Caco-2 (cell line): ENCODE data around the gene ATPAF1. TPM values are rescaled to one million over a fixed set of nuclear protein-coding genes. Genes with fewer than 3 reads are reported as not detected.

Experiments used
- BruUV-seq: library from RNA; stranded (reverse); fragments of 400-500 nt; replicated peaks from 2 replicates; lab custom pipeline; 2021; lab: Mats Ljungman, UMichigan
- CTCF ChIA-PET: fragments of 300-600 bp; sonication (Branson Sonifier 250); formaldehyde crosslinking; loops from one replicate; lab custom pipeline; 2022; ENCODE audit warnings: antibody characterized with exemption; lab: Charles Lee
- POLR2A ChIA-PET: fragments of 300-600 bp; sonication (Branson Sonifier 250); formaldehyde crosslinking; loops from one replicate; lab custom pipeline; 2022; ENCODE audit warnings: antibody characterized with exemption; lab: Charles Lee
- DNase-seq, 2 experiments: peaks; one replicate each; pipeline versions ENCODE4 v3.0.0 to v3.0.0-alpha.2; 2020 to 2022
- H3K27me3 ChIP-seq: replicated peaks from 2 replicates; pipeline ENCODE4 v1.6.0; 2011; ENCODE audit warnings: low read length; ENCODE audit not compliant: control insufficient read depth, insufficient read depth
- H3K36me3 ChIP-seq: 2 replicates; pipeline ENCODE4 v1.5.1; 2011; ENCODE audit warnings: low read length; ENCODE audit not compliant: control insufficient read depth, insufficient read depth
- H3K4me1 ChIP-seq: fragments of 250-450 bp; sonication (Bioruptor Pico); 2 replicates; pipeline ENCODE4 v1.5.1; 2020; ENCODE audit warnings: mild to moderate bottlenecking
- H3K4me3 ChIP-seq: 2 replicates; pipeline ENCODE4 v1.5.1; 2011; ENCODE audit warnings: low read depth, mild to moderate bottlenecking, control low read depth, low read length
- H3K9me3 ChIP-seq: fragments of 250-450 bp; sonication (Bioruptor Pico); 2 replicates; pipeline ENCODE4 v1.5.1; 2020; ENCODE audit warnings: mild to moderate bottlenecking, moderate library complexity
- H3K27ac Mint-ChIP-seq: one replicate; pipeline ENCODE4 v1.8.0; 2022; ENCODE audit warnings: mixed read lengths; ENCODE audit not compliant: unreplicated experiment
- H3K27me3 Mint-ChIP-seq: one replicate; pipeline ENCODE4 v1.8.0; 2022; ENCODE audit warnings: mixed read lengths; ENCODE audit not compliant: insufficient read depth, unreplicated experiment
- H3K36me3 Mint-ChIP-seq: one replicate; pipeline ENCODE4 v1.8.0; 2022; ENCODE audit warnings: mild to moderate bottlenecking, mixed read lengths; ENCODE audit not compliant: insufficient read depth, unreplicated experiment
- H3K4me1 Mint-ChIP-seq: one replicate; pipeline ENCODE4 v1.8.0; 2022; ENCODE audit warnings: low read depth, mixed read lengths; ENCODE audit not compliant: unreplicated experiment
- H3K4me3 Mint-ChIP-seq: one replicate; pipeline ENCODE4 v1.8.0; 2022; ENCODE audit warnings: mild to moderate bottlenecking, moderate library complexity, mixed read lengths; ENCODE audit not compliant: unreplicated experiment
- H3K9me3 Mint-ChIP-seq: one replicate; pipeline ENCODE4 v1.8.0; 2022; ENCODE audit warnings: mixed read lengths; ENCODE audit not compliant: unreplicated experiment
- CTCF ChIP-seq, 2 experiments: fragments of 200-600 bp in 1 of 2; IDR thresholded peaks; 1 replicate in 1 of 2; 2 replicates in 1 of 2; pipeline versions ENCODE4 v1.5.1 to v1.8.0; 2011 to 2022; ENCODE audit warnings: antibody characterized with exemption in 1 of 2, control low read depth in 1 of 2, inconsistent platforms in 1 of 2, low read depth in 1 of 2, low read length in 1 of 2, mild to moderate bottlenecking in 1 of 2, moderate library complexity in 1 of 2; ENCODE audit not compliant: insufficient read depth in 1 of 2, severe bottlenecking in 1 of 2, unreplicated experiment in 1 of 2
- intact Hi-C: fragments of 100-400 bp; cut with micrococcal nuclease; formaldehyde crosslinking; loops from one replicate; pipeline ENCODE4 v1.10.0; 2022; ENCODE audit not compliant: unreplicated experiment
- total RNA-seq: library from RNA; stranded (reverse); gene quantifications from 2 replicates; pipeline ENCODE4 v1.2.3, GENCODE V29; 2022

ATPAF1 gene
- total RNA-seq, 1 experiment from 2014 or later, result 31.7 TPM

GRCh38 chr1:46615735-46616134, 52.4 kb downstream of the ATPAF1 start:
- H3K27me3 ChIP-seq, result no peaks in the 10 kb centered on the region
- DNase-seq, result no peak
- H3K36me3 ChIP-seq, result no peaks in the 10 kb centered on the region
- H3K4me1 ChIP-seq, result no peaks in the 10 kb centered on the region; the same call in 1 of the 2 replicates
- H3K9me3 ChIP-seq, result no peaks in the 10 kb centered on the region
- Mint-ChIP-seq H3K36me3 (peaks cover 6% of the 10 kb centered on the region), H3K4me3 (peak overlapping the region; percentile 87), H3K4me1 (peaks cover 13% of the 10 kb centered on the region), H3K27ac (no peak overlapping the region), H3K9me3 (no peaks in the 10 kb centered on the region), H3K27me3 (no peaks in the 10 kb centered on the region)
- intact Hi-C loops, result no loop called here
- no TSS peak for BruUV-seq
- TF ChIP-seq CTCF (IDR thresholded peaks at IDR 0.05; ENCODE audit: insufficient read depth in 1 of 2, low read depth in 1 of 2, low read length in 1 of 2, severe bottlenecking in 1 of 2, unreplicated experiment in 1 of 2), result no peak
- POLR2A ChIA-PET, result interaction anchor here (2.3 kb wide), 1 partner anchor 12 kb away, joined by 18 read pairs; the partner anchor contains the start of gene MKNK1
- peak overlapping the region; percentile 84 for H3K4me3 ChIP-seq
- CTCF ChIA-PET, result no interaction called here

- TF ChIP-seq CTCF (IDR thresholded peaks at IDR 0.05; ENCODE audit: insufficient read depth in 1 of 2, low read depth in 1 of 2, low read length in 1 of 2, severe bottlenecking in 1 of 2, unreplicated experiment in 1 of 2), result no peak
- H3K4me1 ChIP-seq, result no peaks in the 10 kb centered on the region; the same call in 1 of the 2 replicates
- no peaks in the 10 kb centered on the region for H3K9me3 ChIP-seq
- H3K36me3 ChIP-seq, result no peaks in the 10 kb centered on the region
- CTCF ChIA-PET, result no interaction called here
- BruUV-seq, result no TSS peak
- no peak overlapping the region for H3K4me3 Mint-ChIP-seq
- no peaks in the 10 kb centered on the region for H3K9me3 Mint-ChIP-seq
- peaks cover 6% of the 10 kb centered on the region for H3K36me3 Mint-ChIP-seq
- no peaks in the 10 kb centered on the region for H3K27me3 ChIP-seq
- no peak overlapping the region for H3K4me3 ChIP-seq
- POLR2A ChIA-PET, result interaction anchor here (2.3 kb wide), 1 partner anchor 11 kb away, joined by 18 read pairs; the partner anchor contains the start of gene MKNK1
- no peak overlapping the region for H3K27ac Mint-ChIP-seq
- no peaks in the 10 kb centered on the region for H3K27me3 Mint-ChIP-seq
- intact Hi-C loops, result no loop called here
- H3K4me1 Mint-ChIP-seq, result peaks cover 13% of the 10 kb centered on the region
- no peak for DNase-seq
These were observed 53.1 kb downstream of the ATPAF1 start for GRCh38 chr1:46615088-46615487.

- H3K27ac Mint-ChIP-seq, result no peak overlapping the region
- no peaks in the 10 kb centered on the region for H3K36me3 ChIP-seq
- peaks cover 13% of the 10 kb centered on the region for H3K4me1 Mint-ChIP-seq
- no peak overlapping the region for H3K4me3 Mint-ChIP-seq
- DNase-seq, result no peak
- POLR2A ChIA-PET, result no interaction called here
- H3K9me3 ChIP-seq, result no peaks in the 10 kb centered on the region
- CTCF ChIA-PET, result no interaction called here
- no TSS peak for BruUV-seq
- H3K4me1 ChIP-seq, result no peaks in the 10 kb centered on the region; the same call in 1 of the 2 replicates
- H3K4me3 ChIP-seq, result no peak overlapping the region
- no peak for TF ChIP-seq CTCF (IDR thresholded peaks at IDR 0.05; ENCODE audit: insufficient read depth in 1 of 2, low read depth in 1 of 2, low read length in 1 of 2, severe bottlenecking in 1 of 2, unreplicated experiment in 1 of 2)
- H3K36me3 Mint-ChIP-seq, result peaks cover 6% of the 10 kb centered on the region
- H3K27me3 ChIP-seq, result no peaks in the 10 kb centered on the region
- no peaks in the 10 kb centered on the region for H3K9me3 Mint-ChIP-seq
- no peaks in the 10 kb centered on the region for H3K27me3 Mint-ChIP-seq
- intact Hi-C loops, result no loop called here
These were observed 53.6 kb downstream of the ATPAF1 start for GRCh38 chr1:46614604-46614984.
